Measurements from ENCODE around the gene SLFN12L. TPM values are rescaled to one million over a fixed set of nuclear protein-coding genes. Genes with fewer than 3 reads are reported as not detected.

Gene SLFN12L
- total RNA-seq, 1 experiment from 2014 or later: 0.13 TPM

DNA sequence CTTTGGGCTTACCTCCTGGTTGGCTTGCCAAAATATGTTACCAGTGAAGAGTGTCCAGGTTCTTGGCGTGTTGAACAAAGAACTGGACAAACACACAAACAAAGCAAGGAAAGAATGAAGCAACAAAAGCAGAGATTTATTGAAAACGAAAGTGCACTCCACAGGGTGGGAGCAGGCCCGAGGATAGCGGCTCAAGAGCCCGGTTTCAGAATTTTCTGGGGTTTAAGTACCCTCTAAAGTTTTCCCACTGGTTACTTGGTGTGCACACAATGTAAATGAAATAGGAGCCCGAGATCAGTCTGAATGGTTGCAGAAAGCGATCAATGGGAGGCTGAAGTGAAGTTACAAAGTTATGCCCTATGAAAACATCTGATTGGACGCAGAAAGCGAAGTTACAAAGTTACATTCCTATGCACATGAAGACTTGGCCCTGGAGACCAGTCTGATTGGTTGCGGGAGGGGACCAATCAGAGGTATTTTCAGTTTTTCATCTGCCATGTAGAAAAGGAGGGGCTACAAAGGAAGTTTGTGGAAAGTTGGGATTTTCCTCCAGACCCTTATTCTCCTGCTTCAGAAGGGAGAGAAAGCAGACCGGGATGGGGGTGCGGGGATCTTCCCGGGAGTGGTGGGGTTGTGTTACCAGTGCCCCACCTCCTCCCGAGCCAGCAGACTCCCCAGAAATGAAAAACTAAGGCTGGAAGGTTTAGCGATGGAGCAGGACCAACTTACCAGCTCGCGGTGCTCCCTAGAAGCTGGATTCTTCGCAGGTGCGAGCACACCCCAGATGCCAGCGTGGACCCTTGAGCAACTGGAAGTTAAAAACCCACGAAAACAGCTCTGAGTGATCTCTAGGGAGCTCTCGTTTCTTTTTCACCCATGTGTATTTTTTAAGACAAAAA is 105.1 kb downstream of the SLFN12L start, which contains the start of gene SLFN12:
TSS of gene SLFN12 (minus strand) at position 325 of the 899 bp plus-strand sequence. CDS start 9,472 bp downstream, outside the sequence.
- TF ChIP-seq ZNF263 (CRISPR knock-in tag; IDR thresholded peaks at IDR 0.05; ENCODE audit: low read depth): peak; percentile 77; the same call in 1 of the 2 replicates
- TF ChIP-seq NFYB (CRISPR knock-in tag; conservative IDR thresholded peaks at IDR 0.05; ENCODE audit: low read depth): peak; percentile 50; the same call in 1 of the 2 replicates
- no peak for TF ChIP-seq ZNF138 (CRISPR knock-in tag; conservative IDR thresholded peaks at IDR 0.05)
- Mint-ChIP-seq H3K9me3 (no peaks in the 10 kb centered on the region), H3K27me3 (ENCODE audit: low read depth) (peaks cover 86% of the 10 kb centered on the region), H3K4me1 (peaks cover 78% of the 10 kb centered on the region), H3K27ac (peak within 1 kb of the TSS; percentile 98), H3K36me3 (no peaks in the 10 kb centered on the region), H3K4me3 (peak within 1 kb of the TSS; percentile 91)
- ATAC-seq (peak; percentile 58), DNase-seq (ENCODE audit: low spot score) (peak; percentile 40)
- ChIA-PET POLR2A (interaction anchor here (2.0 kb wide), 1 partner anchor 16 kb away, joined by 32 read pairs; the partner anchor contains the start of gene SLFN13), CTCF (interaction anchor here (1.3 to 2.7 kb wide), 4 partner anchors 13 to 119 kb away, joined by 3 to 13 read pairs (median 8); partner anchors contain the start of gene SLFN13)

DNA sequence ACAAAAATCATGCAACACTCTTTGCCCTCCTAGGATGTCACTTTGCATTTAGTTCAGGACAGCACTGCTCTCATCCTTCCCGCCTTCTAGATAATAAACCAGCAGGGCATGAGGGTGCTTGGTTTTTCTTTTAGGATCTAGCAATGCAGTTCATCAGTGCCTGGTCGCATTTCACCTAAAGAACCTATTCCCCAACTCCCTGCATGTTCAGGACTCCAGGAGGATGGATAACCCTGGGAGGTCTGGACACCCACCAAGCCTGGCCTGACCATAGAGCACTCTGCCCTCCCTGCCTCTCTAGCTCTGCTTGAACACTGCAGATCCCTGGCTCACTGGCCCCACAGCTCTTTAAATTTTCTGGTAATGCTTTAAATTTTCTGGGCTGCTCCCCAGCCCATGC is 107.8 kb downstream of the SLFN12L start:
- no peak for DNase-seq (ENCODE audit: low spot score)
- TF ChIP-seq, protein P1, sequence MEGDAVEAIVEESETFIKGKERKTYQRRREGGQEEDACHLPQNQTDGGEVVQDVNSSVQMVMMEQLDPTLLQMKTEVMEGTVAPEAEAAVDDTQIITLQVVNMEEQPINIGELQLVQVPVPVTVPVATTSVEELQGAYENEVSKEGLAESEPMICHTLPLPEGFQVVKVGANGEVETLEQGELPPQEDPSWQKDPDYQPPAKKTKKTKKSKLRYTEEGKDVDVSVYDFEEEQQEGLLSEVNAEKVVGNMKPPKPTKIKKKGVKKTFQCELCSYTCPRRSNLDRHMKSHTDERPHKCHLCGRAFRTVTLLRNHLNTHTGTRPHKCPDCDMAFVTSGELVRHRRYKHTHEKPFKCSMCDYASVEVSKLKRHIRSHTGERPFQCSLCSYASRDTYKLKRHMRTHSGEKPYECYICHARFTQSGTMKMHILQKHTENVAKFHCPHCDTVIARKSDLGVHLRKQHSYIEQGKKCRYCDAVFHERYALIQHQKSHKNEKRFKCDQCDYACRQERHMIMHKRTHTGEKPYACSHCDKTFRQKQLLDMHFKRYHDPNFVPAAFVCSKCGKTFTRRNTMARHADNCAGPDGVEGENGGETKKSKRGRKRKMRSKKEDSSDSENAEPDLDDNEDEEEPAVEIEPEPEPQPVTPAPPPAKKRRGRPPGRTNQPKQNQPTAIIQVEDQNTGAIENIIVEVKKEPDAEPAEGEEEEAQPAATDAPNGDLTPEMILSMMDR (IDR thresholded peaks at IDR 0.05): no peak
- TF ChIP-seq, protein P2, sequence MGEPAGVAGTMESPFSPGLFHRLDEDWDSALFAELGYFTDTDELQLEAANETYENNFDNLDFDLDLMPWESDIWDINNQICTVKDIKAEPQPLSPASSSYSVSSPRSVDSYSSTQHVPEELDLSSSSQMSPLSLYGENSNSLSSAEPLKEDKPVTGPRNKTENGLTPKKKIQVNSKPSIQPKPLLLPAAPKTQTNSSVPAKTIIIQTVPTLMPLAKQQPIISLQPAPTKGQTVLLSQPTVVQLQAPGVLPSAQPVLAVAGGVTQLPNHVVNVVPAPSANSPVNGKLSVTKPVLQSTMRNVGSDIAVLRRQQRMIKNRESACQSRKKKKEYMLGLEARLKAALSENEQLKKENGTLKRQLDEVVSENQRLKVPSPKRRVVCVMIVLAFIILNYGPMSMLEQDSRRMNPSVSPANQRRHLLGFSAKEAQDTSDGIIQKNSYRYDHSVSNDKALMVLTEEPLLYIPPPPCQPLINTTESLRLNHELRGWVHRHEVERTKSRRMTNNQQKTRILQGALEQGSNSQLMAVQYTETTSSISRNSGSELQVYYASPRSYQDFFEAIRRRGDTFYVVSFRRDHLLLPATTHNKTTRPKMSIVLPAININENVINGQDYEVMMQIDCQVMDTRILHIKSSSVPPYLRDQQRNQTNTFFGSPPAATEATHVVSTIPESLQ (CRISPR knock-in tag; IDR thresholded peaks at IDR 0.05): no peak
- TF ChIP-seq SMAD4 (CRISPR knock-in tag; IDR thresholded peaks at IDR 0.05) (no peak), MYBL2 (CRISPR knock-in tag; IDR thresholded peaks at IDR 0.05) (no peak), CREB1 (CRISPR knock-in tag; IDR thresholded peaks at IDR 0.05) (no peak)
- TF ChIP-seq, protein P3, sequence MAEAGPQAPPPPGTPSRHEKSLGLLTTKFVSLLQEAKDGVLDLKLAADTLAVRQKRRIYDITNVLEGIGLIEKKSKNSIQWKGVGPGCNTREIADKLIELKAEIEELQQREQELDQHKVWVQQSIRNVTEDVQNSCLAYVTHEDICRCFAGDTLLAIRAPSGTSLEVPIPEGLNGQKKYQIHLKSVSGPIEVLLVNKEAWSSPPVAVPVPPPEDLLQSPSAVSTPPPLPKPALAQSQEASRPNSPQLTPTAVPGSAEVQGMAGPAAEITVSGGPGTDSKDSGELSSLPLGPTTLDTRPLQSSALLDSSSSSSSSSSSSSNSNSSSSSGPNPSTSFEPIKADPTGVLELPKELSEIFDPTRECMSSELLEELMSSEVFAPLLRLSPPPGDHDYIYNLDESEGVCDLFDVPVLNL (CRISPR knock-in tag; IDR thresholded peaks at IDR 0.05; ENCODE audit: borderline replicate concordance, low read depth): no peak
- TF ChIP-seq, protein P4, sequence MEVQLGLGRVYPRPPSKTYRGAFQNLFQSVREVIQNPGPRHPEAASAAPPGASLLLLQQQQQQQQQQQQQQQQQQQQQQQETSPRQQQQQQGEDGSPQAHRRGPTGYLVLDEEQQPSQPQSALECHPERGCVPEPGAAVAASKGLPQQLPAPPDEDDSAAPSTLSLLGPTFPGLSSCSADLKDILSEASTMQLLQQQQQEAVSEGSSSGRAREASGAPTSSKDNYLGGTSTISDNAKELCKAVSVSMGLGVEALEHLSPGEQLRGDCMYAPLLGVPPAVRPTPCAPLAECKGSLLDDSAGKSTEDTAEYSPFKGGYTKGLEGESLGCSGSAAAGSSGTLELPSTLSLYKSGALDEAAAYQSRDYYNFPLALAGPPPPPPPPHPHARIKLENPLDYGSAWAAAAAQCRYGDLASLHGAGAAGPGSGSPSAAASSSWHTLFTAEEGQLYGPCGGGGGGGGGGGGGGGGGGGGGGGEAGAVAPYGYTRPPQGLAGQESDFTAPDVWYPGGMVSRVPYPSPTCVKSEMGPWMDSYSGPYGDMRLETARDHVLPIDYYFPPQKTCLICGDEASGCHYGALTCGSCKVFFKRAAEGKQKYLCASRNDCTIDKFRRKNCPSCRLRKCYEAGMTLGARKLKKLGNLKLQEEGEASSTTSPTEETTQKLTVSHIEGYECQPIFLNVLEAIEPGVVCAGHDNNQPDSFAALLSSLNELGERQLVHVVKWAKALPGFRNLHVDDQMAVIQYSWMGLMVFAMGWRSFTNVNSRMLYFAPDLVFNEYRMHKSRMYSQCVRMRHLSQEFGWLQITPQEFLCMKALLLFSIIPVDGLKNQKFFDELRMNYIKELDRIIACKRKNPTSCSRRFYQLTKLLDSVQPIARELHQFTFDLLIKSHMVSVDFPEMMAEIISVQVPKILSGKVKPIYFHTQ (CRISPR knock-in tag; IDR thresholded peaks at IDR 0.05): no peak
- TF ChIP-seq, protein P5, sequence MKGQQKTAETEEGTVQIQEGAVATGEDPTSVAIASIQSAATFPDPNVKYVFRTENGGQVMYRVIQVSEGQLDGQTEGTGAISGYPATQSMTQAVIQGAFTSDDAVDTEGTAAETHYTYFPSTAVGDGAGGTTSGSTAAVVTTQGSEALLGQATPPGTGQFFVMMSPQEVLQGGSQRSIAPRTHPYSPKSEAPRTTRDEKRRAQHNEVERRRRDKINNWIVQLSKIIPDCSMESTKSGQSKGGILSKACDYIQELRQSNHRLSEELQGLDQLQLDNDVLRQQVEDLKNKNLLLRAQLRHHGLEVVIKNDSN (CRISPR knock-in tag; IDR thresholded peaks at IDR 0.05): no peak
- TF ChIP-seq, protein P6, sequence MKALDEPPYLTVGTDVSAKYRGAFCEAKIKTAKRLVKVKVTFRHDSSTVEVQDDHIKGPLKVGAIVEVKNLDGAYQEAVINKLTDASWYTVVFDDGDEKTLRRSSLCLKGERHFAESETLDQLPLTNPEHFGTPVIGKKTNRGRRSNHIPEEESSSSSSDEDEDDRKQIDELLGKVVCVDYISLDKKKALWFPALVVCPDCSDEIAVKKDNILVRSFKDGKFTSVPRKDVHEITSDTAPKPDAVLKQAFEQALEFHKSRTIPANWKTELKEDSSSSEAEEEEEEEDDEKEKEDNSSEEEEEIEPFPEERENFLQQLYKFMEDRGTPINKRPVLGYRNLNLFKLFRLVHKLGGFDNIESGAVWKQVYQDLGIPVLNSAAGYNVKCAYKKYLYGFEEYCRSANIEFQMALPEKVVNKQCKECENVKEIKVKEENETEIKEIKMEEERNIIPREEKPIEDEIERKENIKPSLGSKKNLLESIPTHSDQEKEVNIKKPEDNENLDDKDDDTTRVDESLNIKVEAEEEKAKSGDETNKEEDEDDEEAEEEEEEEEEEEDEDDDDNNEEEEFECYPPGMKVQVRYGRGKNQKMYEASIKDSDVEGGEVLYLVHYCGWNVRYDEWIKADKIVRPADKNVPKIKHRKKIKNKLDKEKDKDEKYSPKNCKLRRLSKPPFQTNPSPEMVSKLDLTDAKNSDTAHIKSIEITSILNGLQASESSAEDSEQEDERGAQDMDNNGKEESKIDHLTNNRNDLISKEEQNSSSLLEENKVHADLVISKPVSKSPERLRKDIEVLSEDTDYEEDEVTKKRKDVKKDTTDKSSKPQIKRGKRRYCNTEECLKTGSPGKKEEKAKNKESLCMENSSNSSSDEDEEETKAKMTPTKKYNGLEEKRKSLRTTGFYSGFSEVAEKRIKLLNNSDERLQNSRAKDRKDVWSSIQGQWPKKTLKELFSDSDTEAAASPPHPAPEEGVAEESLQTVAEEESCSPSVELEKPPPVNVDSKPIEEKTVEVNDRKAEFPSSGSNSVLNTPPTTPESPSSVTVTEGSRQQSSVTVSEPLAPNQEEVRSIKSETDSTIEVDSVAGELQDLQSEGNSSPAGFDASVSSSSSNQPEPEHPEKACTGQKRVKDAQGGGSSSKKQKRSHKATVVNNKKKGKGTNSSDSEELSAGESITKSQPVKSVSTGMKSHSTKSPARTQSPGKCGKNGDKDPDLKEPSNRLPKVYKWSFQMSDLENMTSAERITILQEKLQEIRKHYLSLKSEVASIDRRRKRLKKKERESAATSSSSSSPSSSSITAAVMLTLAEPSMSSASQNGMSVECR (CRISPR knock-in tag; IDR thresholded peaks at IDR 0.05; ENCODE audit: borderline replicate concordance): no peak
- TF ChIP-seq, protein P7, sequence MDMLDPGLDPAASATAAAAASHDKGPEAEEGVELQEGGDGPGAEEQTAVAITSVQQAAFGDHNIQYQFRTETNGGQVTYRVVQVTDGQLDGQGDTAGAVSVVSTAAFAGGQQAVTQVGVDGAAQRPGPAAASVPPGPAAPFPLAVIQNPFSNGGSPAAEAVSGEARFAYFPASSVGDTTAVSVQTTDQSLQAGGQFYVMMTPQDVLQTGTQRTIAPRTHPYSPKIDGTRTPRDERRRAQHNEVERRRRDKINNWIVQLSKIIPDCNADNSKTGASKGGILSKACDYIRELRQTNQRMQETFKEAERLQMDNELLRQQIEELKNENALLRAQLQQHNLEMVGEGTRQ (CRISPR knock-in tag; IDR thresholded peaks at IDR 0.05): no peak

More for the DNA sequence above, 107.8 kb downstream of the SLFN12L start:
- no peak for ATAC-seq
- Mint-ChIP-seq H3K27me3 (ENCODE audit: low read depth) (peaks cover 66% of the 10 kb centered on the region), H3K4me3 (no peak overlapping the region), H3K9me3 (no peaks in the 10 kb centered on the region), H3K4me1 (peaks cover 61% of the 10 kb centered on the region), H3K27ac (no peak overlapping the region), H3K36me3 (no peaks in the 10 kb centered on the region)
- CTCF ChIA-PET: interaction anchor here (0.8 to 1.4 kb wide), 2 partner anchors 58 to 116 kb away, joined by 3 to 4 read pairs; no protein-coding TSS in a partner anchor
- POLR2A ChIA-PET: no interaction called here

All from WTC11 (cell line).